ENCODE data around the gene BICC1. TPM values are rescaled to one million over a fixed set of nuclear protein-coding genes. Genes with fewer than 3 reads are reported as not detected.

The BICC1 gene
- total and polyA plus RNA-seq, 2 of the 4 experiments (the other 2 are of a cell fraction), result 5.7 to 42.5 TPM

GRCh38 chr10:58827381-58827780 is 314.7 kb downstream of the BICC1 start:
- Histone ChIP-seq H3K4me1 (ENCODE audit: control insufficient read depth, insufficient read depth, low read length) (no peaks in the 10 kb centered on the region), H3K36me3 (ENCODE audit: control insufficient read depth, insufficient read depth, low read length) (peaks cover 10% of the 10 kb centered on the region), H3K14ac (replicated peaks; ENCODE audit: low read depth, low read length) (no peak overlapping the region), H4K5ac (ENCODE audit: low read depth, low read length) (no peak overlapping the region), H3K4me3 (ENCODE audit: insufficient read depth, low read depth, low read length) (no peak overlapping the region), H2BK20ac (ENCODE audit: low read depth, low read length) (no peak overlapping the region), H3K9ac (ENCODE audit: low read depth, low read length) (no peak overlapping the region), H3K56ac (ENCODE audit: extremely low read depth, insufficient read depth, low read length) (no peak overlapping the region), H4K20me1 (ENCODE audit: insufficient read depth, low read length) (no peaks in the 10 kb centered on the region), H2BK5ac (ENCODE audit: low read depth, low read length, poor library complexity, severe bottlenecking) (no peak overlapping the region), H3K79me1 (ENCODE audit: low read depth in 1 of 2, low read length in 2 of 2) (no peaks in the 10 kb centered on the region), H4K91ac (ENCODE audit: insufficient read depth, low read depth, low read length) (no peak overlapping the region), H3K27ac (ENCODE audit: insufficient read depth, low read length) (no peak overlapping the region), H4K8ac (ENCODE audit: low read depth in 2 of 2, low read length in 2 of 2) (no peak overlapping the region), H3K9me3 (ENCODE audit: control insufficient read depth, insufficient read depth, low read length) (no peaks in the 10 kb centered on the region), H3K27me3 (ENCODE audit: control insufficient read depth, insufficient read depth, low read length) (no peaks in the 10 kb centered on the region), H2AFZ (replicated peaks; ENCODE audit: low read length, poor library complexity) (no peak overlapping the region), H2BK120ac (ENCODE audit: low read depth, low read length) (no peak overlapping the region), H3K18ac (ENCODE audit: low read depth, low read length) (no peak overlapping the region), H2AK9ac (replicated peaks; ENCODE audit: low read depth, low read length, poor library complexity) (no peak overlapping the region), H2BK15ac (ENCODE audit: low read depth, low read length) (no peak overlapping the region), H2AK5ac (ENCODE audit: low read depth, low read length) (no peak overlapping the region), H3K9me1 (ENCODE audit: insufficient read depth, low read length) (no peaks in the 10 kb centered on the region), H3K4me2 (ENCODE audit: low read depth, low read length) (no peak overlapping the region), H3K4ac (ENCODE audit: low read depth, low read length) (no peak overlapping the region), H3K23ac (ENCODE audit: low read depth, low read length) (no peak overlapping the region)
- dilution Hi-C loops (cut with HindIII; ENCODE audit: low sequenced_read_pairs, unreplicated experiment), result no loop called here
- intact Hi-C loops (cut with micrococcal nuclease), result no loop called here
- CTCF ChIA-PET, result no interaction called here
- DNase-seq, result no peak
- no TSS peak for BruUV-seq (replicated peaks)
- POLR2A ChIA-PET (ENCODE audit: unreplicated experiment), result no interaction called here
- TF ChIP-seq RCOR1 (IDR thresholded peaks at IDR 0.05; ENCODE audit: insufficient replicate concordance, low read length) (no peak), RAD21 (IDR thresholded peaks at IDR 0.05; ENCODE audit: low read length) (no peak), CHD1 (IDR thresholded peaks at IDR 0.05; ENCODE audit: low read depth, low read length) (no peak), MXI1 (IDR thresholded peaks at IDR 0.05; ENCODE audit: borderline replicate concordance, low read depth, low read length) (no peak), MAZ (IDR thresholded peaks at IDR 0.05; ENCODE audit: borderline replicate concordance, low read depth, low read length) (no peak), RFX5 (IDR thresholded peaks at IDR 0.05; ENCODE audit: low read depth, low read length) (no peak), USF2 (IDR thresholded peaks at IDR 0.05; ENCODE audit: low read depth, low read length) (no peak)
- no CpG with 5 or more reads among the region's 3 CpGs for WGBS, 2 experiments (ENCODE audit: extremely low coverage in 2 of 2, insufficient read length in 1 of 2)
- in situ Hi-C loops (cut with MboI; ENCODE audit: low sequenced_read_pairs), result no loop called here
- ATAC-seq (ENCODE audit: low read depth), result no peak

Measured in IMR-90 (cell line).